ENCODE measurements around the gene PCGF3. TPM values are rescaled to one million over a fixed set of nuclear protein-coding genes. Genes with fewer than 3 reads are reported as not detected.

The PCGF3 gene
- total and polyA plus RNA-seq, 4 donors, result 11.0 to 23.3 (median 14.3) TPM

DNA sequence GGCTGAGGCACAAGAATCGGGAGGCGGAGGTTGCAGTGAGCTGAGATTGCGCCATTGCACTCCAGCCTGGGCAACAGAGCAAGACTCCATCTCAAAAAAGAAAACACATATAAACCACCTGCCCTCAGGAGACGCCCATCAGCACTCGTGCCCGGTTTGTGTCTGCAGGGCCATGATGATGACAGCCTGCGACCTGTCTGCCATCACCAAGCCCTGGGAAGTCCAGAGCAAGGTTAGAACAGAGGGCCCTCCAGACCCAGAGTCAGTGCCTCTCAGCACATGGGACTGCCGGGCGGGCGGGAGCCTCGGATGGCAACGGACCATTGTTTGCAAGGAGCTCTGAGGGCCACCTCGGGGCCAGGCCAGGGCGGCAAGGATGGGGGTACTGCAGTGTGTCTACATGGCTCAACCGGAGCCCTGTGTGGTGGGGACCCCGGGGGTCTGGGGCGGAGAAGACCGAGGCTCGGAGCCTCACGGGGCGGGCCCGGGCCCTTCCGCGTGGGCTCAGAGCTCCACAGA lies 40.9 kb upstream of the PCGF3 start (continued):
- TF ChIP-seq SP1 (IDR thresholded peaks at IDR 0.05), result no peak
- TF ChIP-seq, protein P1, sequence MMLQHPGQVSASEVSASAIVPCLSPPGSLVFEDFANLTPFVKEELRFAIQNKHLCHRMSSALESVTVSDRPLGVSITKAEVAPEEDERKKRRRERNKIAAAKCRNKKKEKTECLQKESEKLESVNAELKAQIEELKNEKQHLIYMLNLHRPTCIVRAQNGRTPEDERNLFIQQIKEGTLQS (IDR thresholded peaks at IDR 0.05), result no peak
- TF ChIP-seq RAD21 (IDR thresholded peaks at IDR 0.05), result no peak

DNA sequence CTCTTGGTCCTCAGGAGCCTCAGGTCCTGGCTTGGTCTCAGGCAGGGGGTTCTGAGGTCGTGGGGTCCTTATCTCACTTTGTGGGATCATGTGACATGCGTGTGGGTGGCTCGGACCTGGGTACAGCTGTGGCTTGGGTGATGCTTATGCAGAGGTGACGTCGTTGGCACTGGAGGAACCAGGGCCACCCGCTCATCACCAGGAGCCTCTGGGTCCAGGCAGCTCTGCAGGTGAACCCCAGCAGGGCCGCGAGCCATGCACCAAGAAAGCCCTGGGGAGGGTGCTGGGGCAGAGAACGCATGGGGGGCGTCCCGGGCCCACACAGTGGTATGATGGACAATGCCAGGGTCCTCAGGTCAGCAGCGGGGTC lies 40.3 kb upstream of the PCGF3 start:
- no peak for TF ChIP-seq NR2F2 (IDR thresholded peaks at IDR 0.05)
- TF ChIP-seq YY1 (IDR thresholded peaks at IDR 0.05), result no peak
- no peak for TF ChIP-seq RXRA (IDR thresholded peaks at IDR 0.05)
- no peak for TF ChIP-seq HNF4G (IDR thresholded peaks at IDR 0.05)
- TF ChIP-seq, protein P2, sequence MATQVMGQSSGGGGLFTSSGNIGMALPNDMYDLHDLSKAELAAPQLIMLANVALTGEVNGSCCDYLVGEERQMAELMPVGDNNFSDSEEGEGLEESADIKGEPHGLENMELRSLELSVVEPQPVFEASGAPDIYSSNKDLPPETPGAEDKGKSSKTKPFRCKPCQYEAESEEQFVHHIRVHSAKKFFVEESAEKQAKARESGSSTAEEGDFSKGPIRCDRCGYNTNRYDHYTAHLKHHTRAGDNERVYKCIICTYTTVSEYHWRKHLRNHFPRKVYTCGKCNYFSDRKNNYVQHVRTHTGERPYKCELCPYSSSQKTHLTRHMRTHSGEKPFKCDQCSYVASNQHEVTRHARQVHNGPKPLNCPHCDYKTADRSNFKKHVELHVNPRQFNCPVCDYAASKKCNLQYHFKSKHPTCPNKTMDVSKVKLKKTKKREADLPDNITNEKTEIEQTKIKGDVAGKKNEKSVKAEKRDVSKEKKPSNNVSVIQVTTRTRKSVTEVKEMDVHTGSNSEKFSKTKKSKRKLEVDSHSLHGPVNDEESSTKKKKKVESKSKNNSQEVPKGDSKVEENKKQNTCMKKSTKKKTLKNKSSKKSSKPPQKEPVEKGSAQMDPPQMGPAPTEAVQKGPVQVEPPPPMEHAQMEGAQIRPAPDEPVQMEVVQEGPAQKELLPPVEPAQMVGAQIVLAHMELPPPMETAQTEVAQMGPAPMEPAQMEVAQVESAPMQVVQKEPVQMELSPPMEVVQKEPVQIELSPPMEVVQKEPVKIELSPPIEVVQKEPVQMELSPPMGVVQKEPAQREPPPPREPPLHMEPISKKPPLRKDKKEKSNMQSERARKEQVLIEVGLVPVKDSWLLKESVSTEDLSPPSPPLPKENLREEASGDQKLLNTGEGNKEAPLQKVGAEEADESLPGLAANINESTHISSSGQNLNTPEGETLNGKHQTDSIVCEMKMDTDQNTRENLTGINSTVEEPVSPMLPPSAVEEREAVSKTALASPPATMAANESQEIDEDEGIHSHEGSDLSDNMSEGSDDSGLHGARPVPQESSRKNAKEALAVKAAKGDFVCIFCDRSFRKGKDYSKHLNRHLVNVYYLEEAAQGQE (IDR thresholded peaks at IDR 0.05), result no peak
- TF ChIP-seq TAF1 (conservative IDR thresholded peaks at IDR 0.05), result no peak
- 90% methylated on average over 12 of the region's 12 CpGs for WGBS
- no peak for DNase-seq (ENCODE audit: low spot score)
- peaks cover 0 to under 1% (median 0%) of the 10 kb centered on the region in 4 donors for H3K36me3 ChIP-seq (ENCODE audit: control insufficient read depth in 4 of 4, insufficient read depth in 3 of 4, low read depth in 1 of 4, low read length in 3 of 4)
- H3K4me3 ChIP-seq (ENCODE audit: low read depth in 1 of 3, low read length in 3 of 3), result no peak overlapping the region
- H3K27ac ChIP-seq (ENCODE audit: low read depth in 1 of 2, low read length in 2 of 2), result no peak overlapping the region
- H3K4me1 ChIP-seq (ENCODE audit: control insufficient read depth in 4 of 4, insufficient read depth in 4 of 4, low read length in 3 of 4), result no peaks in the 10 kb centered on the region
- H3K9me3 ChIP-seq (ENCODE audit: control insufficient read depth in 4 of 4, low read length in 3 of 4), result no peaks in the 10 kb centered on the region
- H3K9ac ChIP-seq (ENCODE audit: low read depth in 1 of 2, low read length in 2 of 2), result no peak overlapping the region
- H3K27me3 ChIP-seq (ENCODE audit: control insufficient read depth in 4 of 4, insufficient read depth in 4 of 4, low read length in 3 of 4), result no peaks in the 10 kb centered on the region

DNA sequence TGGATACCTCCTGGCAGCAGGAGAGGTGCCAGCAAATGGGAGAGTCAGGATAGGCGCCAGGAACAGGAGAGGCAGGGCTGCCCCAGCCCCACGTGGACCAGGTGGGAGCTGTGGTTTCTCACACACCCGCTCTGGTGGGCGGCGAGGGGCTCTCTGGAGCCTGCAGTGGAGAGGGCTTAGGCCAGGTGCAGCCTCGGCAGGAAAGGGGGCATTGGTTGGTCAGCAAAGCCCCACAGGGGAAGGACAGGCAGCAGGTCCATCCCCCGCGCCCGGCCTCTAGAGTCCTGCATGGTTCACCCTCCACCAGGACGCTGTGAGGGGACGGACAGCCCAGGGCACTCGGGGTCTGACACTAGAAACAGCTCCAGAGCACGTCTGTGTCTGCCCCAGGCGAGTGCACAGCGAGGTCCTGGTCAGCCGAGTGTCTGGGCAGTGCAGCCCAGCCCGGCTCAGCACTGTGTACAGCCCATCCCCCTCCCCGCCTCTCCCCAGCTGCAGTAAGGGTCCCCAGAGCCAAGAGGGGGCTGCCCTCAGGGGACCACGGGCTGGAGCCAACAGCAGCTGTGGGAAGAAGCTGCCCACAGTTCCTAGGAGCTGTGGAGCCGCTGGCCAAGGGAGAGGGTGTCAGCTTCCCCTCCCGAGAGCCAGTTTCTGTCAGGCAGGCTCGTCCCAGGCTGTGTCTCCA lies 39.7 kb upstream of the PCGF3 start:
- Histone ChIP-seq H3K9me3 (ENCODE audit: control insufficient read depth in 4 of 4, low read length in 3 of 4) (no peaks in the 10 kb centered on the region), H3K27me3 (ENCODE audit: control insufficient read depth in 4 of 4, insufficient read depth in 4 of 4, low read length in 3 of 4) (no peaks in the 10 kb centered on the region), H3K9ac (ENCODE audit: low read depth in 1 of 2, low read length in 2 of 2) (no peak overlapping the region), H3K36me3 (ENCODE audit: control insufficient read depth in 4 of 4, insufficient read depth in 3 of 4, low read depth in 1 of 4, low read length in 3 of 4) (peaks cover 0 to 6% (median 0%) of the 10 kb centered on the region in 4 donors), H3K4me1 (ENCODE audit: control insufficient read depth in 4 of 4, insufficient read depth in 4 of 4, low read length in 3 of 4) (no peaks in the 10 kb centered on the region), H3K27ac (ENCODE audit: low read depth in 1 of 2, low read length in 2 of 2) (no peak overlapping the region), H3K4me3 (ENCODE audit: low read depth in 1 of 3, low read length in 3 of 3) (no peak overlapping the region)
- no peak for TF ChIP-seq MAX (IDR thresholded peaks at IDR 0.05)
- no peak for TF ChIP-seq HNF4A (conservative IDR thresholded peaks at IDR 0.05)
- TF ChIP-seq, protein P2 (IDR thresholded peaks at IDR 0.05), result no peak
- TF ChIP-seq NR2F2 (IDR thresholded peaks at IDR 0.05), result no peak
- no peak for TF ChIP-seq FOXA2 (IDR thresholded peaks at IDR 0.05)
- TF ChIP-seq FOXA1 (IDR thresholded peaks at IDR 0.05), result no peak
- TF ChIP-seq RAD21 (IDR thresholded peaks at IDR 0.05), result no peak
- no peak for TF ChIP-seq EGR1 (IDR thresholded peaks at IDR 0.05; ENCODE audit: low read depth in 2 of 2)
- TF ChIP-seq CTCF (IDR thresholded peaks at IDR 0.05; ENCODE audit: low read depth, low read length, missing input control), result no peak
- TF ChIP-seq, protein P1 (IDR thresholded peaks at IDR 0.05), result no peak
- no peak for TF ChIP-seq GABPA (IDR thresholded peaks at IDR 0.05 in 1 of 2, conservative IDR thresholded peaks at IDR 0.05 in 1 of 2)
- no peak for TF ChIP-seq YY1 (IDR thresholded peaks at IDR 0.05)
- TF ChIP-seq, protein P3, sequence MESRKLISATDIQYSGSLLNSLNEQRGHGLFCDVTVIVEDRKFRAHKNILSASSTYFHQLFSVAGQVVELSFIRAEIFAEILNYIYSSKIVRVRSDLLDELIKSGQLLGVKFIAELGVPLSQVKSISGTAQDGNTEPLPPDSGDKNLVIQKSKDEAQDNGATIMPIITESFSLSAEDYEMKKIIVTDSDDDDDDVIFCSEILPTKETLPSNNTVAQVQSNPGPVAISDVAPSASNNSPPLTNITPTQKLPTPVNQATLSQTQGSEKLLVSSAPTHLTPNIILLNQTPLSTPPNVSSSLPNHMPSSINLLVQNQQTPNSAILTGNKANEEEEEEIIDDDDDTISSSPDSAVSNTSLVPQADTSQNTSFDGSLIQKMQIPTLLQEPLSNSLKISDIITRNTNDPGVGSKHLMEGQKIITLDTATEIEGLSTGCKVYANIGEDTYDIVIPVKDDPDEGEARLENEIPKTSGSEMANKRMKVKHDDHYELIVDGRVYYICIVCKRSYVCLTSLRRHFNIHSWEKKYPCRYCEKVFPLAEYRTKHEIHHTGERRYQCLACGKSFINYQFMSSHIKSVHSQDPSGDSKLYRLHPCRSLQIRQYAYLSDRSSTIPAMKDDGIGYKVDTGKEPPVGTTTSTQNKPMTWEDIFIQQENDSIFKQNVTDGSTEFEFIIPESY (IDR thresholded peaks at IDR 0.05), result no peak
- DNase-seq (ENCODE audit: low spot score), result no peak
- 67% methylated on average over 22 of the region's 22 CpGs for WGBS
